Tongue (tissue), 3 donors: Measurements from ENCODE around the gene LRRC23. TPM values are rescaled to one million over a fixed set of nuclear protein-coding genes. Genes with fewer than 3 reads are reported as not detected.

ENCODE experiments used
- DNase-seq: peaks from one replicate; pipeline ENCODE4 v3.0.0-alpha.2; 2015
- small RNA-seq: library from RNA; depleted of rRNA; stranded (forward); fragments of <200 nt; gene quantifications from one replicate; pipeline ENCODE3, GENCODE V24; 2014; ENCODE audit warnings: low replicate concordance
- total RNA-seq: library from RNA; depleted of rRNA; stranded (reverse); fragments of >200 nt; gene quantifications from one replicate; pipeline ENCODE4 v1.2.3, GENCODE V29; 2014

Gene LRRC23
- total RNA-seq, 1 donor from 2014 or later: 5.9 TPM

DNA sequence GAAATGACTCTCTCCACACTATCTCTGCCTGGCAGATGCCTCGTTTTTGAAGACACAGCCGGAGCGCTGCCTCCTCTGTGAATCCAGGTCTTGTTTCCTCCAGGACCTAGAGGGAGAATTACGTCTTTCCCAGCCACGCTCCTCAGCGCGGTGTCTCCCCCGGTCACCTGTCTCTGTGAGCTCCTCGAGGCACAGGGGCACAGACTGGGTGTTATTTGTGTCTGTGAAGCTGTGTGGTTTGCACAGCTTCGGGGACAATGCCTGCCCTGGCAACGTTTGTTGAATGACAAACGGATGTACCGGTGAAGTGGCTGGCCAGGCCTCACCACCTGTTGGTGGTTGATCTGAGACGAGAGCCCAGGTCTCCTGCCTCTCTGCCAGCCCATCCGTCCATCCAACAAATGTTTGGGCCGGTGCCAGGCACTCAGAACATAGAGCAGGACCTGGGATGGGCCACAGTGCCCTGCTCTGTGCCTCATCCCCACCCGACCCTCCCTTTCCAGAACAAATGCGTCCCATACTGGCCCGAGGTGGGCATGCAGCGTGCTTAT, 52.6 kb downstream of the LRRC23 start:
- DNase-seq: no peak

DNA sequence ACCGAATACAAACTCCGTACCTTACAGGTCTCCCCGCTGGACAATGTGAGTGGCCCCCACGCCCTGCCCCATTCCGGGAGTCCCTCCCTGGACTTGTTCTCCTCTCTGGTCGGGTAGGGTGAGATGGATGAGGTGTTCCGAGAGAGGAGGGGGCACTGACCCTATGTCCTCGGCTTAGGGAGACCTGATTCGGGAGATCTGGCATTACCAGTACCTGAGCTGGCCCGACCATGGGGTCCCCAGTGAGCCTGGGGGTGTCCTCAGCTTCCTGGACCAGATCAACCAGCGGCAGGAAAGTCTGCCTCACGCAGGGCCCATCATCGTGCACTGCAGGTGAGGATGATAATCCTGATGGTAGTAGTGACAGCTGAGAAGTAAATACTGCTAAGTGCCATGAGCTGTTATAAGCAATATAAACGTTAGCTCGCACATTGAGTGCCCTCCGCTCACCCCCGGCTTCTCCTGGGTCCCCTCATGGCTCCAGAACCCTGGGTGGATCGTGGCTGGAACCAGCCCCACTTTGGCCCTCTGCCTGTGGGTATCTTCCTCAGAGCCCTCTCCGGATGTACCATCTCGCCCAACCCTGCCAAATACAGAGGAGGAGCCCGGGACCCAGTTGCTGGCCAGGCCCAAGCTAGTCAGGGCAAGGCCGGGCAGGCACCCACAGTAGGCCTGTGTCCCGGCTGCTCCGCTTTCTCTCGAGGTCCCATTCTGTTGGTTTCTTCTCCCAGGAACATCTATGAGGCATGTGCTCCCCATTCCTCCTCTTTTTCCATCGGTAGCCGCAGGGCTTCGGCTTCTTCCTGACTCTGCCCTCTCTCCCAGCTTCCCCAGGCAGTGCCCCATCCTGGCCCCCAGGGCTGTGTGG, 53.4 kb downstream of the LRRC23 start:
- DNase-seq: no peak

DNA sequence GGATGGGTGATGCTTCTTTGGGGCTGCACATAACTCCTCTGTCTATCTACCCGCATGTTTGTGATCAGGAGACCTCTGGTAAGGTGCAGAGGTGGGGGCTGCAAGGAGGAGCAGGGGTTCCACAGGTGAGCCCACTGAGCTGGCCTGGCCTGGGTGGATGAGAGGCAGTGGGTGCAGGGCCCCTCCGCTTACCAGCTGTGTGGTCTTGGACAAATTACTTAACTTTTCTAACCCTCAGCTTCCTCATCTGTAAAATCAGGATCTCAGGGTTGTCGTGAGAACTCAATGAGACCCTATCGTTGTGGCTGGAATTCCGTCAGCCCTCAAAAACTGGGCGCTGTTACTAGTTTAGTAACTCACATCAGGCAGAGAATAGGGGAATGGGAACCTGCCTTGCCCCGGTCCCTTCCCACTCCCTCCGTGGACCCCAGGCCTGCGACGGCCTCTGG, 54.0 kb downstream of the LRRC23 start:
- DNase-seq: no peak

DNA sequence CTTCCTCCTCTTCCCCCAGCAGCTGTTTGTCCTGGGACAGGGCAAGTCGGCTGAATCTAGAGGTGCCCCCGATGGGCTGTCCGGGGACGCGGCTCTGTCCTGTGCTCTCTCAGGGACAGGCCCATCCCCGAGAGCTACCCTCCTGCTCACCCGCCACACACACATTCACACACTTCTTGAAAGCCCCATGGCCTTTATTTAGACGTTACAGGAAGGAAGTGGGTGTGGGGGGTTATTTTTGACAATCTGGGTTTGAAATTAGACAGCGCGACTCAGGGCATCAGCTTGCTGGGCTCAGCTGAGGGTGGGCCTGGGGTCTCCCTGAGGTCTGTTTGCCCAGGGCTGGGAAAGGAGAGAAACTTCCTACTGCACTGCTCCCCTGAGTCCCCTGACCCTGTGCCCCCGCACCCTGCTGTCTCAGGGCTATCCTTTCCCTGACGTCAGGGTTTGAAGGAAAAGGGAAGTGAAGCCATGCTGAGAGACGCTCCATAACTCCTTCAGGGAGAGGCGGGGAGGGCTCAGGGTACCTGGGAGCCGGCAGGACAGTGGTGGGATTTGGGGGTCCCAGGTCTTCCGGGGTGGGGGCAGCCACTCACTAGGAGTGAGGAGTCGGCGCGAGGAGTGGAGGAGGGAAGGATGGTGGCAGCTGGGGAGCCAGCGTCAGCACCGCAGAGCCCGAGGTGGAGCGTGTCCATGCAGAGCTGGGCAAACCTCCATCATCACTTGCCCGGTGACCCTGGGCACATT, 54.6 kb downstream of the LRRC23 start:
- DNase-seq: no peak

DNA sequence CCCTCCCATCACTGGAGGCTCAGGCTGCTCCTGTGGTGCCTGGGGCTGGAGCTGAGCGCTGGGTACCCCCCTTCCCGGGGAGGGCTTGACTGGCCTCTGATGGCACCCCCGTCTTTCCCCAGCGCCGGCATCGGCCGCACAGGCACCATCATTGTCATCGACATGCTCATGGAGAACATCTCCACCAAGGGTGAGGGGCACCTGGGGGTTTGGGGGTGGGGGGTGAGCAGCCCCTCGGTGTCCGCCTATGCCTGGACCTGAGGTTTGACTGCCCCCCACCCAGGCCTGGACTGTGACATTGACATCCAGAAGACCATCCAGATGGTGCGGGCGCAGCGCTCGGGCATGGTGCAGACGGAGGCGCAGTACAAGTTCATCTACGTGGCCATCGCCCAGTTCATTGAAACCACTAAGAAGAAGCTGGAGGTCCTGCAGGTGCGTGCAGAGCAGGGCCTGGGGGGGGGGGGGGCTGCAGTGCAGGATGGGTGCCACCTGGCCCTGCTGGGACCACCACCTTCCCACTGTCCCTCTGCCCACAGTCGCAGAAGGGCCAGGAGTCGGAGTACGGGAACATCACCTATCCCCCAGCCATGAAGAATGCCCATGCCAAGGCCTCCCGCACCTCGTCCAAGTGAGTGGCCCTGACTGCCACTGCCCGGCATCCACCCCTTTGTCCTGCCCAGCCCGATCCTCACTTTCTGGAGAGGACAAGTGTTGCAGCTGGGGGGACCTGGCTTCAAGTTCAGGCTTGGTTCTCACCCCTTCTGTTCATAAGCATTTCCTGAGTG, 55.4 kb downstream of the LRRC23 start:
- no peak for DNase-seq

DNA sequence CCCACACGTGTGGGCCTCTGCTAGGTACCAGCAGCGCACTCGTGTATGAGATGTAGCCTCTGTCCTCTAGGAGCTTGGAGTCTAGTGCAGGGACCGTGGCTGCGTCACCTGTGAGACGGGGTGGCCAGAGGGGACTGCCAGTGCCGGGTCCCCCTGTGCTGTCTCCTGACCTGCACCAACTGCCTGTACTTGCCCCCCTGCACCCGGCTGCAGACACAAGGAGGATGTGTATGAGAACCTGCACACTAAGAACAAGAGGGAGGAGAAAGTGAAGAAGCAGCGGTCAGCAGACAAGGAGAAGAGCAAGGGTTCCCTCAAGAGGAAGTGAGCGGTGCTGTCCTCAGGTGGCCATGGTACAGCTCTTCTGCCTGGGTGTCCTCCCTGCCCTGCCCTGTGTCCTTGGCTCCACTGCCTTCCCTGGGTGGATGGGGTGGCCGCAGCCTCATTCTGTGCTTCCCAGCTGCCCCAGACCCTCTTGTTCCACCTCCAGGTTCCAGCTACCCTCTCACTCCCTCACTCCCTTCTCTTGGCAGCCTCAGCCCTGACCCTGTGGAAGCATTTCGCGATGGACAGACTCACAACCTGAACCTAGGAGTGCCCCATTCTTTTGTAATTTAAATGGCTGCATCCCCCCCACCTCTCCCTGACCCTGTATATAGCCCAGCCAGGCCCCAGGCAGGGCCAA, 56.1 kb downstream of the LRRC23 start:
- no peak for DNase-seq

DNA sequence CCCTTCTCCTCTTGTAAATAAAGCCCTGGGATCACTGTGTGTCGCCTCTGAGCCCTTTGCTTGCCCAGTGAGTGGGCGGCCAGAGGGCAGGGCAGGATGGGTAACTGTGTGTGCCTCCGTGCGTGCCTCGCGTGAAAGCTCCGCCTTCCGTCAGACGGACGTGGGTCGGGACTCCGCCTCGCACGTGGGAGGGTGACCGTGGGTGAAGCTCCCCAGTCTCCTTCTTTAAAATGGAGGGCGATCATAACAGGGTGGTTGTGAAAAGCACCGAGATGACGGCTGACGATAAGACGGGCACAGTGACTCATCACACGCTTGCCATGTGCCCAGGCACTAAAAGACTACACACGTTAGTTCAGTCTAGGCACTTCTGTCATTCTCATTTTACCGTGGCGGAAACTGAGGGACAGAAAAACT, 56.7 kb downstream of the LRRC23 start:
- no peak for DNase-seq

DNA sequence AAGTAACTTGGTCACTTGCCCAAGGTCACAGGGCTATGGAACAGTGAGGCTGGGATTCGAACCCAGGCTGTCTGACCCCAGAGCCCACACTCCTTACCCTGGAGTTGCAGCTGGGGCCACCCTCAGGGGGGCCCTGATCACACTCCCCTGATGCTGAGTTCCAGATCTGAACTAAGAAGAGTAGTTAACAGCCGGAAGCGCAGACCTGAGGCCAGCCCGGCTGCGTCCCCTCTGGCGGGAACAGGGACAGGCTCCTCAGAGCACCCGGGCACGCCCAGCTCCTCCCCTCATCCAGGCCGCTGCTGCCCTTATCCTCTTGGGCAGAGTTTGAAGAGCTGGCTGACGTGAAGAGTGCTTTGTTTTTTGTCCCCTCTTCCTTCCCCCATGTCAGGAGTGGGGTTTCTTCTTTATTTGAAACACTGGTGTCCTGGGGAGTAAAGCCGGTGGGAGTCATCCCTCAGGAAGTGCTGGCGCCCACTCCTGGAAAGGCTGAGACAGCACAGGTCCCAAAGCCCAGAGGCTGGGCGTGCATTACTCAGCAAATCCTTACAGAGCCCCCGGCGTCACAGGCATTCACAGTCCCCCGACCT, 57.2 kb downstream of the LRRC23 start:
- peak; percentile 70 for DNase-seq

DNA sequence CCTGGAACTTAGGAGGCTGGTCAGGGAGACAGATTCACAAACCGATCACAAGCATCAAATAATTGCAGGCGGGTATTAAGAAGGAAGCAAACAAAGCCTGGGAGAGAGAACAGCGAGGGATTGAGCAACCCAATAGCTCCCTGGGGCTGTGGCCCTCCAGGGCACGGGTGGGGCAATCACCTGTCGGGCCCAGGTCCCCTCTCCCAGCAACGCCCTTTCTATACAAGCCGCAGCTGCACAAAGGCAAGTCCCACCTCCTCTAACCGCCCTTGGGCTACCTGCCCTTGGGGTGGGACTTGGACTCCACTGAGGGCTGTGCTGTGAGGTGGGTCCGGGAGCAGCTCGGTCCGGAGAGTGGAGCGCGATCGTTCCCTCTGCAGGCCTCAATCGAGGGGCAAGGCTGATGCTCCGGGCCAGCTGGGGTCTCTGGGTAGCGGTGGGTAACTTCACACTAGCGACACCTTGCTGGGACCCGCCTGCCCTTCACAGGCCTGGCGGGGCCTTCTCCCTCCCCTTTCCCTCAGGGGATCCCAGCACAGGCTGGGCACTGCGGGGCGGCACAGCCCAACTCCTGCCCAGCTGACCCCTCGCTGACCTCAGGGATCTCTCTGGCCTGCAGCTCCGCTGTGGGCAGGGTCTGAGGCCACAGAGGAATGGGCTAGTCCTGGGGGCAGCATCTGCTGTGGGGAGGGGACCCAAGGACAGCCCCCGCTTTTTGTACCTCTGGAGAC, 57.8 kb downstream of the LRRC23 start:
- DNase-seq: no peak

DNA sequence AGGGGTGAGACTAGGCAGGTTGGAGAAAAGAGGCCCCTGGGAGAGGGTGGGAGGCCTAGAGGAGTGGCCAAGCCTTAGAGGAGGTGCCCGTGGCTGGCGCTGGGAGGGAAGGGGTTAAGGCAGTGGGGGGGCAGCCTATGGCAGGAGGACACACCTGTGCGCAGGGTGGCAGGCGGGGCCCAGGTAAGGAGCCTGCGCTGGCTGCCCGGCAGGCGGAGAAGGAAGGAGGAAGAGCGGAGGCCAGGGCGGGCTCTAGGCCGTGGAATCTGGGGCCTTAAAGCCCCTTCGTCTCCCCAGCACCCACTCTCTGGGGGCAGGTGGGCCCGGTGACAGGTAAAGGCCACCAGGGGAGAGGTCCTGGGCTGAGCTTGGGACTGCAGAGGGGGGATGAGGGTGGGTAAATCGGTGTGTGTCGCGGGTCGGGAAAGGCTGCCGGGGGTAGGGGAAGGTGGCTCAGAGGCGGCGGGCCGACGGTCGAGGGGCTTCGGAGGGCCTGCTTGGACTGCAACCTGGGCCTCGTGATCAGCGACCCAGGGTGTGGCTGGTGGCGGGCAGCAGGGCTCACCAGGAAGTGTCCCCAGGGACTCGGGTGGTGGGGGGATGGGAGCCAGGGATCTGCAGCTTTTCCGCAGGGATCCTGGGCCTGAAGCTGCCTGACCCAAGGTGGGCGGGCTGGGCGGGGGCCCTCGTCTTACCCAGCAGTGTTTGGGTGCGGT, 58.6 kb downstream of the LRRC23 start:
- DNase-seq: peak; percentile 58

Small RNAs within 50 kb of the gene (small RNA-seq; reads per million reads assigned to genes)
- gene MIR141 (98.1 reads per million, percentile 97 among the genes with 10 or more reads in this experiment), gene MIR200C (25.5 reads per million, percentile 95 among the genes with 10 or more reads in this experiment), gene RNU7-1 (not detected)

Other genes starting within 250 kb of the LRRC23 start
- 46.2 TPM for gene ING4, start 241.7 kb upstream of the LRRC23 start, total RNA-seq
- 19.7 TPM for gene ZNF384, start 215.4 kb upstream of the LRRC23 start, total RNA-seq
- gene PIANP, start 204.0 kb upstream of the LRRC23 start, total RNA-seq: 1.6 TPM
- 41.5 TPM for gene COPS7A, start 180.8 kb upstream of the LRRC23 start, total RNA-seq
- 103 TPM for gene MLF2, start 151.7 kb upstream of the LRRC23 start, total RNA-seq
- gene PTMS, start 138.5 kb upstream of the LRRC23 start, total RNA-seq: 102 TPM
- not detected for gene LAG3, start 132.3 kb upstream of the LRRC23 start, total RNA-seq
- gene CD4, start 115.3 kb upstream of the LRRC23 start, total RNA-seq: 3.7 TPM
- 13.1 TPM for gene GPR162, start 83.0 kb upstream of the LRRC23 start, total RNA-seq
- 45.5 TPM for gene P3H3, start 76.4 kb upstream of the LRRC23 start, total RNA-seq
- 5.8 TPM for gene GNB3, start 63.9 kb upstream of the LRRC23 start, total RNA-seq
- 5.9 TPM for gene CDCA3, start 53.5 kb upstream of the LRRC23 start, total RNA-seq
- 67.0 TPM for gene USP5, start 52.7 kb upstream of the LRRC23 start, total RNA-seq
- 1,153 TPM for gene TPI1, start 37.3 kb upstream of the LRRC23 start, total RNA-seq
- gene SPSB2, start 31.5 kb upstream of the LRRC23 start, total RNA-seq: 3.8 TPM
- gene ENO2, start 9.8 kb downstream of the LRRC23 start, total RNA-seq: 5.5 TPM
- gene ATN1, start 23.1 kb downstream of the LRRC23 start, total RNA-seq: 34.3 TPM
- gene RNU7-1, start 39.0 kb downstream of the LRRC23 start, total RNA-seq: not detected
- 135 TPM for gene C12orf57, start 39.2 kb downstream of the LRRC23 start, total RNA-seq
- gene PTPN6, start 46.5 kb downstream of the LRRC23 start, total RNA-seq: 11.4 TPM
- gene PHB2, start 65.8 kb downstream of the LRRC23 start, total RNA-seq: 238 TPM
- gene EMG1, start 66.1 kb downstream of the LRRC23 start, total RNA-seq: 31.3 TPM
- gene LPCAT3, start 113.7 kb downstream of the LRRC23 start, total RNA-seq: 13.1 TPM
- gene C1S, start 155.9 kb downstream of the LRRC23 start, total RNA-seq: 87.7 TPM
- 100 TPM for gene C1R, start 187.6 kb downstream of the LRRC23 start, total RNA-seq
- gene C1RL, start 204.4 kb downstream of the LRRC23 start, total RNA-seq: 23.1 TPM
- gene RBP5, start 224.1 kb downstream of the LRRC23 start, total RNA-seq: 1.8 TPM
- gene CLSTN3, start 225.5 kb downstream of the LRRC23 start, total RNA-seq: 32.2 TPM